ENCODE results near the gene CHRNE.
"Not testable (repeated sequence)": the region's sequence is repeated elsewhere in the genome, so short reads cannot be mapped to it uniquely, and the experiment has no call there.

The CHRNE gene

GRCh38 chr17:4919511-4920047, 16.7 kb upstream of the CHRNE start:
- DNase-seq, result no peak
- intact Hi-C loops (cut with DNase I), result no loop called here

- DNase-seq; intact Hi-C loops (cut with DNase I): not testable (repeated sequence)
These were observed 11.7 kb upstream of the CHRNE start for GRCh38 chr17:4914551-4914950.

- intact Hi-C loops (cut with DNase I), result no loop called here
These were observed 11.1 kb upstream of the CHRNE start for GRCh38 chr17:4913994-4914393.

GRCh38 chr17:4908711-4909496, 6.0 kb upstream of the CHRNE start:
- peak; percentile 67 to 93 (median 86) for DNase-seq
- intact Hi-C loops (cut with DNase I), result loop anchor here (10.0 kb wide), 1 partner anchor 156 kb away; no protein-coding TSS in a partner anchor

More at GRCh38 chr17:4913994-4914393, 11.1 kb upstream of the CHRNE start:
- no peak for DNase-seq

- DNase-seq, result peak in 2 of 42 donors; percentile 28 to 48
These were observed 5.4 kb upstream of the CHRNE start for GRCh38 chr17:4908301-4908700.

GRCh38 chr17:4906642-4907041, 3.7 kb upstream of the CHRNE start:
- intact Hi-C loops (cut with DNase I), result loop anchor here (10.0 kb wide), 1 partner anchor 158 kb away; no protein-coding TSS in a partner anchor
- DNase-seq, result not testable (repeated sequence)

More at GRCh38 chr17:4908301-4908700, 5.4 kb upstream of the CHRNE start:
- intact Hi-C loops (cut with DNase I), result loop anchor here (10.0 kb wide), 1 partner anchor 156 kb away; no protein-coding TSS in a partner anchor

- intact Hi-C loops (cut with DNase I), result loop anchor here (10.0 kb wide), 1 partner anchor 162 kb away; no protein-coding TSS in a partner anchor
- DNase-seq, result no peak
These were observed 358 bp downstream of the CHRNE start for GRCh38 chr17:4902540-4902939.

GRCh38 chr17:4901648-4902344, 1.1 kb downstream of the CHRNE start:
- DNase-seq, result peak in 27 of 42 donors; percentile 27 to 71 (median 48)
- intact Hi-C loops (cut with DNase I), result loop anchor here (10.0 kb wide), 1 partner anchor 163 kb away; no protein-coding TSS in a partner anchor

- intact Hi-C loops (cut with DNase I), result loop anchor here (10.0 kb wide), 1 partner anchor 164 kb away; no protein-coding TSS in a partner anchor
- DNase-seq, result peak in 1 of 42 donors; percentile 15
These were observed 1.7 kb downstream of the CHRNE start for GRCh38 chr17:4901108-4901647.

GRCh38 chr17:4900231-4901107, 2.4 kb downstream of the CHRNE start:
- peak in 1 of 42 donors; percentile 29 for DNase-seq
- intact Hi-C loops (cut with DNase I), result loop anchor here (10.0 kb wide), 1 partner anchor 164 kb away; no protein-coding TSS in a partner anchor

GRCh38 chr17:4899341-4900230, 3.3 kb downstream of the CHRNE start, which contains the start of gene C17orf107:
TSS of gene C17orf107 (plus strand) at chr17:4899536. CDS start at chr17:4899763, 227 bp downstream.
- intact Hi-C loops (cut with DNase I), result loop anchor here (10.0 kb wide), 1 partner anchor 165 kb away; no protein-coding TSS in a partner anchor
- DNase-seq, result peak; percentile 62 to 96 (median 86)

GRCh38 chr17:4898927-4899326, 4.0 kb downstream of the CHRNE start:
- DNase-seq, result peak in 1 of 42 donors; percentile 21
- intact Hi-C loops (cut with DNase I), result no loop called here

- intact Hi-C loops (cut with DNase I), result no loop called here
- no peak for DNase-seq
These were observed 4.5 kb downstream of the CHRNE start for GRCh38 chr17:4898351-4898750.

- intact Hi-C loops (cut with DNase I), result no loop called here
- DNase-seq, result no peak
These were observed 5.1 kb downstream of the CHRNE start for GRCh38 chr17:4897785-4898184.

GRCh38 chr17:4897198-4897687, 5.7 kb downstream of the CHRNE start:
- no peak for DNase-seq
- intact Hi-C loops (cut with DNase I), result no loop called here

GRCh38 chr17:4896332-4897197, 6.3 kb downstream of the CHRNE start:
- intact Hi-C loops (cut with DNase I), result no loop called here
- no peak for DNase-seq
